DND-41 (cell line): ENCODE results near the gene TMEM239.

ENCODE experiments used
- EZH2 ChIP-seq: IDR thresholded peaks from 3 replicates; pipeline ENCODE4 v1.6.1; 2012; ENCODE audit warnings: borderline replicate concordance, low read depth, mild to moderate bottlenecking, moderate library complexity, low read length, inconsistent platforms; ENCODE audit not compliant: severe bottlenecking
- TF ChIP-seq, protein P1 (sequence below): IDR thresholded peaks from 2 replicates; pipeline ENCODE4 v1.5.1; 2012; ENCODE audit warnings: borderline replicate concordance, low read length, moderate library complexity, mild to moderate bottlenecking; ENCODE audit not compliant: poor library complexity, severe bottlenecking; ENCODE audit errors: extremely low read depth

DNA sequence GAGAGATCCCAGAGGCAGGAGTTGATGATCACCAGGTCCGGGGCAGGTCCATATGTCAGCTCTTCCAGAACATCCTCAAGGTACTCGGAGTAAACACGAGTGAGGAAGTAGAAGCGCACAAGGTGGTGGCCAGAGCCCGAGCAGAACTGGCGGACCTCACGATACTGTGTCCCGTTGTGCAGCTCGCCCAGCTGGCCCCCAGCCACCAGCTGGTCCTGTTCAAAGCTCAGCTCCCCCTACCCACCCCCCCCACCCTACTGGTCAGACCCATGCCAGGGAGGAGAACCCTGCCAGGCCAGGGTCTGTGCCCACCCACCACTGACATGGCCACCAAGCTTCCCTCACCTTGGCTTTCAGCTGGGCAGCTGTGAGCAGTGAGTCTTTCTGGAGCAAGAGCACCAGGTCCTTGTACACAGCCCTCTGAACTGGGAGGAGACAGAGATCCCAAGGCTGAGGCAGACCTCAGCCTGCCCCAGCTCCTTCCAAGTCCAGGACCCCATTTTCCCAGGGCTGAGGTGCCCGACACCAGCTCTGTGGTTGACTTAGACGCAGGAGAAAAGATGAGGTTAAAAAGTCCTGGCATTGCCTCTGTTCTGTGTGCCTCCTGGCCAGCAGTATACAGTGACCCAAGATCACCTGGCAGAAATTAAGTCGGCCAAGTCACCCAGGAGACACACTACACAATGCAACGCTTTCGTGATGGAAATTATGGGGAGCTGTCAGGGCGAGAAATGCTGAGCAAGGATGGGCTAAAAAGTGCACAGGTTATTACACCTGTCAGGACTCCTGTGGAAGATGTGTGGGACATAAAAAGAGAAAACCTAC is 22.9 kb downstream of the TMEM239 start:
- TF ChIP-seq, protein P1, sequence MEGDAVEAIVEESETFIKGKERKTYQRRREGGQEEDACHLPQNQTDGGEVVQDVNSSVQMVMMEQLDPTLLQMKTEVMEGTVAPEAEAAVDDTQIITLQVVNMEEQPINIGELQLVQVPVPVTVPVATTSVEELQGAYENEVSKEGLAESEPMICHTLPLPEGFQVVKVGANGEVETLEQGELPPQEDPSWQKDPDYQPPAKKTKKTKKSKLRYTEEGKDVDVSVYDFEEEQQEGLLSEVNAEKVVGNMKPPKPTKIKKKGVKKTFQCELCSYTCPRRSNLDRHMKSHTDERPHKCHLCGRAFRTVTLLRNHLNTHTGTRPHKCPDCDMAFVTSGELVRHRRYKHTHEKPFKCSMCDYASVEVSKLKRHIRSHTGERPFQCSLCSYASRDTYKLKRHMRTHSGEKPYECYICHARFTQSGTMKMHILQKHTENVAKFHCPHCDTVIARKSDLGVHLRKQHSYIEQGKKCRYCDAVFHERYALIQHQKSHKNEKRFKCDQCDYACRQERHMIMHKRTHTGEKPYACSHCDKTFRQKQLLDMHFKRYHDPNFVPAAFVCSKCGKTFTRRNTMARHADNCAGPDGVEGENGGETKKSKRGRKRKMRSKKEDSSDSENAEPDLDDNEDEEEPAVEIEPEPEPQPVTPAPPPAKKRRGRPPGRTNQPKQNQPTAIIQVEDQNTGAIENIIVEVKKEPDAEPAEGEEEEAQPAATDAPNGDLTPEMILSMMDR = no peak
- no peak for TF ChIP-seq EZH2
